ENCODE data around the gene PLCB1. TPM values are rescaled to one million over a fixed set of nuclear protein-coding genes. Genes with fewer than 3 reads are reported as not detected.

Gene PLCB1
- total RNA-seq, 1 experiment from 2014 or later, result 11.3 TPM

DNA sequence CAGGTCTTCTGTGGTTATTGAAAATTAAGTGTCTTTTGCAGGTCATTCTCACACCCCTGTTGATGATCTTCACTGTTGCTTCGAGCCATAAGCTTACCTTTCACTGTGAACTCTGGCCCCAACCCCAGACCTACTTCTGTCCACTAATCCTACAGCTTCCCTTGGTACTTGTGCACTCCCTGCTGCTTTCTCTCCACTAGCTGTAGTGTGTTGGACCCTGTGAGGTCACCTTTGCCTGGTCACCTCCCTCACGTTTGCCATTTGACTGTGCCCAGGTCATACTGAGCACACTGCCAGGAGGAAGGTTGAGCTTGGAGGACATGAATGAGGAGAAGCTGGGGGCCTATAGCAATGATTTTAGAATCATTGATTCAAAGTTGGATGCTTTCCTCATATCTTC is 94.0 kb downstream of the PLCB1 start (continued):
- TF ChIP-seq, protein P1, sequence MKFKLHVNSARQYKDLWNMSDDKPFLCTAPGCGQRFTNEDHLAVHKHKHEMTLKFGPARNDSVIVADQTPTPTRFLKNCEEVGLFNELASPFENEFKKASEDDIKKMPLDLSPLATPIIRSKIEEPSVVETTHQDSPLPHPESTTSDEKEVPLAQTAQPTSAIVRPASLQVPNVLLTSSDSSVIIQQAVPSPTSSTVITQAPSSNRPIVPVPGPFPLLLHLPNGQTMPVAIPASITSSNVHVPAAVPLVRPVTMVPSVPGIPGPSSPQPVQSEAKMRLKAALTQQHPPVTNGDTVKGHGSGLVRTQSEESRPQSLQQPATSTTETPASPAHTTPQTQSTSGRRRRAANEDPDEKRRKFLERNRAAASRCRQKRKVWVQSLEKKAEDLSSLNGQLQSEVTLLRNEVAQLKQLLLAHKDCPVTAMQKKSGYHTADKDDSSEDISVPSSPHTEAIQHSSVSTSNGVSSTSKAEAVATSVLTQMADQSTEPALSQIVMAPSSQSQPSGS (CRISPR knock-in tag; IDR thresholded peaks at IDR 0.05; ENCODE audit: borderline replicate concordance, low read depth), result no peak
- TF ChIP-seq GABPB1 (CRISPR knock-in tag; IDR thresholded peaks at IDR 0.05), result no peak

DNA sequence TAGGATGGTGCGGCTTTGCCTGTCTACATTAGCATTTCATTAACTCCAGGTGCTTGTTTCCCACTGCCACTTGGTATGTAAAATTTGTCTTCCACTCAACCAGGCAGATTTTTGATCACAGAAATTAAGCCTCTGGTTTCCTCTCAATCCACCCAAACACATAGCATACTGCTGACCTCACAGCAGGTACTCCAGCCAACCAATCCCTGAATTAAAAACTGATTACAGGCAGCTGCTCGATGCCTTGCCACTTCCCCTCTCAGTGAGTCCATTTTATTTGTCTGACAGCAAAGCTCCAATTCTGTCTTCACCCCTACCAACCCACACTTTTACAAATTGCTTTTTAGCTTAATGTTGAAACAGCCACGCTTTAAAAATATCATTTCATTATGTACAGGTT is 95.2 kb downstream of the PLCB1 start:
- no peaks in the 10 kb centered on the region for H3K36me3 Mint-ChIP-seq
- ATAC-seq (no peak), DNase-seq (ENCODE audit: low spot score) (no peak)
- H3K9me3 Mint-ChIP-seq, result no peaks in the 10 kb centered on the region
- H3K27me3 Mint-ChIP-seq (ENCODE audit: low read depth), result no peaks in the 10 kb centered on the region
- no peak overlapping the region for H3K4me3 Mint-ChIP-seq
- ChIA-PET CTCF (interaction anchor here (2.2 kb wide), 1 partner anchor 145 kb away, joined by 4 read pairs; no protein-coding TSS in a partner anchor), POLR2A (no interaction called here)
- TF ChIP-seq FOXJ3 (CRISPR knock-in tag; IDR thresholded peaks at IDR 0.05; ENCODE audit: borderline replicate concordance) (no peak), SP1 (CRISPR knock-in tag; conservative IDR thresholded peaks at IDR 0.05) (no peak), MXD4 (CRISPR knock-in tag; IDR thresholded peaks at IDR 0.05; ENCODE audit: borderline replicate concordance) (no peak), NFE2L1 (CRISPR knock-in tag; IDR thresholded peaks at IDR 0.05) (no peak), ZNF416 (CRISPR knock-in tag; IDR thresholded peaks at IDR 0.05) (no peak), TP53 (CRISPR knock-in tag; IDR thresholded peaks at IDR 0.05) (no peak), ETV6 (CRISPR knock-in tag; IDR thresholded peaks at IDR 0.05) (no peak), PRRX2 (CRISPR knock-in tag; IDR thresholded peaks at IDR 0.05) (no peak), NR1H2 (CRISPR knock-in tag; IDR thresholded peaks at IDR 0.05) (no peak), ZNF423 (CRISPR knock-in tag; IDR thresholded peaks at IDR 0.05) (no peak), ZNF232 (CRISPR knock-in tag; IDR thresholded peaks at IDR 0.05) (no peak), ZNF121 (CRISPR knock-in tag; IDR thresholded peaks at IDR 0.05) (no peak)
- TF ChIP-seq, protein P2, sequence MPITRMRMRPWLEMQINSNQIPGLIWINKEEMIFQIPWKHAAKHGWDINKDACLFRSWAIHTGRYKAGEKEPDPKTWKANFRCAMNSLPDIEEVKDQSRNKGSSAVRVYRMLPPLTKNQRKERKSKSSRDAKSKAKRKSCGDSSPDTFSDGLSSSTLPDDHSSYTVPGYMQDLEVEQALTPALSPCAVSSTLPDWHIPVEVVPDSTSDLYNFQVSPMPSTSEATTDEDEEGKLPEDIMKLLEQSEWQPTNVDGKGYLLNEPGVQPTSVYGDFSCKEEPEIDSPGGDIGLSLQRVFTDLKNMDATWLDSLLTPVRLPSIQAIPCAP (CRISPR knock-in tag; IDR thresholded peaks at IDR 0.05), result no peak
- TF ChIP-seq, protein P3, sequence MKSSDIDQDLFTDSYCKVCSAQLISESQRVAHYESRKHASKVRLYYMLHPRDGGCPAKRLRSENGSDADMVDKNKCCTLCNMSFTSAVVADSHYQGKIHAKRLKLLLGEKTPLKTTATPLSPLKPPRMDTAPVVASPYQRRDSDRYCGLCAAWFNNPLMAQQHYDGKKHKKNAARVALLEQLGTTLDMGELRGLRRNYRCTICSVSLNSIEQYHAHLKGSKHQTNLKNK (CRISPR knock-in tag; IDR thresholded peaks at IDR 0.05), result no peak
- TF ChIP-seq, protein P4, sequence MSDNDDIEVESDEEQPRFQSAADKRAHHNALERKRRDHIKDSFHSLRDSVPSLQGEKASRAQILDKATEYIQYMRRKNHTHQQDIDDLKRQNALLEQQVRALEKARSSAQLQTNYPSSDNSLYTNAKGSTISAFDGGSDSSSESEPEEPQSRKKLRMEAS (CRISPR knock-in tag; IDR thresholded peaks at IDR 0.05), result no peak
- TF ChIP-seq, protein P5, sequence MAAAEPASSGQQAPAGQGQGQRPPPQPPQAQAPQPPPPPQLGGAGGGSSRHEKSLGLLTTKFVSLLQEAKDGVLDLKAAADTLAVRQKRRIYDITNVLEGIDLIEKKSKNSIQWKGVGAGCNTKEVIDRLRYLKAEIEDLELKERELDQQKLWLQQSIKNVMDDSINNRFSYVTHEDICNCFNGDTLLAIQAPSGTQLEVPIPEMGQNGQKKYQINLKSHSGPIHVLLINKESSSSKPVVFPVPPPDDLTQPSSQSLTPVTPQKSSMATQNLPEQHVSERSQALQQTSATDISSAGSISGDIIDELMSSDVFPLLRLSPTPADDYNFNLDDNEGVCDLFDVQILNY (CRISPR knock-in tag; IDR thresholded peaks at IDR 0.05), result no peak
- TF ChIP-seq, protein P6, sequence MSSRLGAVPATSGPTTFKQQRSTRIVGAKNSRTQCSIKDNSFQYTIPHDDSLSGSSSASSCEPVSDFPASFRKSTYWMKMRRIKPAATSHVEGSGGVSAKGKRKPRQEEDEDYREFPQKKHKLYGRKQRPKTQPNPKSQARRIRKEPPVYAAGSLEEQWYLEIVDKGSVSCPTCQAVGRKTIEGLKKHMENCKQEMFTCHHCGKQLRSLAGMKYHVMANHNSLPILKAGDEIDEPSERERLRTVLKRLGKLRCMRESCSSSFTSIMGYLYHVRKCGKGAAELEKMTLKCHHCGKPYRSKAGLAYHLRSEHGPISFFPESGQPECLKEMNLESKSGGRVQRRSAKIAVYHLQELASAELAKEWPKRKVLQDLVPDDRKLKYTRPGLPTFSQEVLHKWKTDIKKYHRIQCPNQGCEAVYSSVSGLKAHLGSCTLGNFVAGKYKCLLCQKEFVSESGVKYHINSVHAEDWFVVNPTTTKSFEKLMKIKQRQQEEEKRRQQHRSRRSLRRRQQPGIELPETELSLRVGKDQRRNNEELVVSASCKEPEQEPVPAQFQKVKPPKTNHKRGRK (CRISPR knock-in tag; IDR thresholded peaks at IDR 0.05; ENCODE audit: borderline replicate concordance), result no peak
- TF ChIP-seq, protein P7, sequence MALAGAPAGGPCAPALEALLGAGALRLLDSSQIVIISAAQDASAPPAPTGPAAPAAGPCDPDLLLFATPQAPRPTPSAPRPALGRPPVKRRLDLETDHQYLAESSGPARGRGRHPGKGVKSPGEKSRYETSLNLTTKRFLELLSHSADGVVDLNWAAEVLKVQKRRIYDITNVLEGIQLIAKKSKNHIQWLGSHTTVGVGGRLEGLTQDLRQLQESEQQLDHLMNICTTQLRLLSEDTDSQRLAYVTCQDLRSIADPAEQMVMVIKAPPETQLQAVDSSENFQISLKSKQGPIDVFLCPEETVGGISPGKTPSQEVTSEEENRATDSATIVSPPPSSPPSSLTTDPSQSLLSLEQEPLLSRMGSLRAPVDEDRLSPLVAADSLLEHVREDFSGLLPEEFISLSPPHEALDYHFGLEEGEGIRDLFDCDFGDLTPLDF (CRISPR knock-in tag; IDR thresholded peaks at IDR 0.05), result no peak
- TF ChIP-seq, protein P1 (CRISPR knock-in tag; IDR thresholded peaks at IDR 0.05; ENCODE audit: borderline replicate concordance, low read depth), result no peak
- peaks cover 13% of the 10 kb centered on the region for H3K4me1 Mint-ChIP-seq
- H3K27ac Mint-ChIP-seq, result no peak overlapping the region; the same call in 1 of the 2 replicates

All from WTC11 (cell line).